ENCODE measurements around the gene ACAT2. TPM values are rescaled to one million over a fixed set of nuclear protein-coding genes. Genes with fewer than 3 reads are reported as not detected.

ACAT2 gene
- total RNA-seq, 4 donors from 2014 or later = 8.2 to 19.8 (median 13.8) TPM

DNA sequence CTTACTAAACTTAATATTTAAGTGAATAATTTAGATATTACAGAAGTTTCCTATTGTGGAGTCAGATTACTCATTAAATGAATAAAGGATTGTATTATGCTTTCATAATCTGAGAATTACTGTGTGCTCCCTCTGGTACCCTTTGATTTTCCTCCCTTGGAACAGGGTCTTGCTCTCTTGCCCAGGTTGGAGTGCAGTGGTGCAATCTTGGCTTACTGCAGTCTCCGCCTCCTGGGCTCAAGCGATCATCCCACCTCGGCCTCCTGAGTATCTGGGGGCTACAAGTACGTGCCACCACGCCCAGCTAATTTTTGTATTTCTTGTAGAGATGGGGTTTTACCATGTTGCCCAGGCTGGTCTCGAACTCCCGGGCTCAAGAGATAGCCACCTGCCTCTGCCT lies 24.9 kb upstream of the ACAT2 start:
- peaks cover 0 to 64% (median 6%) of the 10 kb centered on the region in 4 donors for H3K4me1 ChIP-seq
- H3K4me3 ChIP-seq = no peak overlapping the region
- H3K27me3 ChIP-seq = no peaks in the 10 kb centered on the region
- 82 to 95% methylated on average over 4 to 7 of the region's 7 CpGs for WGBS, 2 donors (ENCODE audit: low coverage in 1 of 2)
- peaks cover 0 to 27% (median 8%) of the 10 kb centered on the region in 4 donors for H3K36me3 ChIP-seq
- in situ Hi-C loops (cut with MboI; ENCODE audit: low pct_ligation_motif_present in 1 of 4, low pct_unique_long_range_greater_than_20kb in 1 of 4, low sequenced_read_pairs in 3 of 4) (no loop called here), intact Hi-C loops (cut with DNase I; ENCODE audit: low total_unique reads) (no loop called here)
- no peak for TF ChIP-seq CTCF (IDR thresholded peaks at IDR 0.05)
- TF ChIP-seq EP300 (IDR thresholded peaks at IDR 0.05; ENCODE audit: low read depth) = no peak
- no peak for TF ChIP-seq POLR2A (IDR thresholded peaks at IDR 0.05)
- no peak for TF ChIP-seq POLR2AphosphoS5 (IDR thresholded peaks at IDR 0.05)
- no peak for DNase-seq
- H3K9me3 ChIP-seq = no peaks in the 10 kb centered on the region
- no peak overlapping the region for H3K27ac ChIP-seq

GRCh38 chr6:159739341-159739740 lies 22.5 kb upstream of the ACAT2 start:
- in situ Hi-C loops (cut with MboI; ENCODE audit: low pct_ligation_motif_present in 1 of 4, low pct_unique_long_range_greater_than_20kb in 1 of 4, low sequenced_read_pairs in 3 of 4) (no loop called here), intact Hi-C loops (cut with DNase I; ENCODE audit: low total_unique reads) (no loop called here)
- H3K4me3 ChIP-seq = no peak overlapping the region
- H3K27me3 ChIP-seq = no peaks in the 10 kb centered on the region
- WGBS, 2 donors (ENCODE audit: low coverage in 1 of 2) = 51 to 58% methylated on average over 3 of the region's 3 CpGs
- H3K36me3 ChIP-seq = peaks cover 0 to 50% (median 20%) of the 10 kb centered on the region in 4 donors
- H3K27ac ChIP-seq = peak overlapping the region in 1 of 4 donors; percentile 48
- no peak for DNase-seq
- H3K4me1 ChIP-seq = peaks cover 0 to 43% (median 5%) of the 10 kb centered on the region in 4 donors
- TF ChIP-seq POLR2A (IDR thresholded peaks at IDR 0.05) = no peak
- no peak for TF ChIP-seq CTCF (IDR thresholded peaks at IDR 0.05)
- no peak for TF ChIP-seq EP300 (IDR thresholded peaks at IDR 0.05; ENCODE audit: low read depth)
- TF ChIP-seq POLR2AphosphoS5 (IDR thresholded peaks at IDR 0.05) = no peak
- no peaks in the 10 kb centered on the region for H3K9me3 ChIP-seq

GRCh38 chr6:159742165-159742564 lies 19.7 kb upstream of the ACAT2 start:
- no peak for DNase-seq
- H3K4me1 ChIP-seq = peaks cover 0 to 23% (median 0%) of the 10 kb centered on the region in 4 donors
- in situ Hi-C loops (cut with MboI; ENCODE audit: low pct_ligation_motif_present in 1 of 4, low pct_unique_long_range_greater_than_20kb in 1 of 4, low sequenced_read_pairs in 3 of 4) = no loop called here
- peaks cover 0 to 73% (median 25%) of the 10 kb centered on the region in 4 donors for H3K36me3 ChIP-seq
- TF ChIP-seq CTCF (IDR thresholded peaks at IDR 0.05) = no peak
- no peak for TF ChIP-seq EP300 (IDR thresholded peaks at IDR 0.05; ENCODE audit: low read depth)
- no peak for TF ChIP-seq POLR2AphosphoS5 (IDR thresholded peaks at IDR 0.05)
- no peak for TF ChIP-seq POLR2A (IDR thresholded peaks at IDR 0.05)
- intact Hi-C loops (cut with DNase I; ENCODE audit: low total_unique reads) = no loop called here
- no peak overlapping the region for H3K4me3 ChIP-seq
- WGBS, 2 donors (ENCODE audit: low coverage in 1 of 2) = 75 to 90% methylated on average over 1 of the region's 1 CpG
- no peaks in the 10 kb centered on the region for H3K9me3 ChIP-seq
- no peak overlapping the region for H3K27ac ChIP-seq
- no peaks in the 10 kb centered on the region for H3K27me3 ChIP-seq

DNA sequence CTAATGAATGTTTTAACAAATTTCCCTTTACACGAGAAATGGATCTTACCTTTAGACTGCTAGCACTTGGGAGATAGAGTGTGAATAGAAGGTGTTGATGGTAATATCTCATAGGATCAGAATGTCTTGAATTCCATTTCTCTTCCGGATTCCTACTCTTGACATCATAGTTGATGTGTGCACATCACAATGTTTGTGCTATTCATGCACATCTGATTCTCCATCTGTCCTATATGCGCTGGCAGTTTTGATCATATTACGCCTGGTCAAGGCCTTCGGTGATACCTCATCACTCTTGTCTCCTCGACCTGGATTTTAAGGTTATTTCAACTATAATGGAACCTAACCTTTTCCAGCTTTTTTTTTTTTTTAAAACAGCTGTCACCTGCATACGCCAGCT lies 16.8 kb upstream of the ACAT2 start:
- in situ Hi-C loops (cut with MboI; ENCODE audit: low pct_ligation_motif_present in 1 of 4, low pct_unique_long_range_greater_than_20kb in 1 of 4, low sequenced_read_pairs in 3 of 4) (no loop called here), intact Hi-C loops (cut with DNase I; ENCODE audit: low total_unique reads) (no loop called here)
- 83 to 84% methylated on average over 7 of the region's 7 CpGs for WGBS, 2 donors (ENCODE audit: low coverage in 1 of 2)
- H3K4me3 ChIP-seq = no peak overlapping the region
- H3K27me3 ChIP-seq = no peaks in the 10 kb centered on the region
- peaks cover 0 to 72% (median 28%) of the 10 kb centered on the region in 4 donors for H3K36me3 ChIP-seq
- H3K9me3 ChIP-seq = no peaks in the 10 kb centered on the region
- no peak overlapping the region for H3K27ac ChIP-seq
- H3K4me1 ChIP-seq = peaks cover 0 to 2% (median 0%) of the 10 kb centered on the region in 4 donors
- TF ChIP-seq EP300 (IDR thresholded peaks at IDR 0.05; ENCODE audit: low read depth) (no peak), POLR2A (IDR thresholded peaks at IDR 0.05) (no peak), CTCF (IDR thresholded peaks at IDR 0.05) (no peak), POLR2AphosphoS5 (IDR thresholded peaks at IDR 0.05) (no peak)
- DNase-seq = no peak
